Spinal cord (tissue), 10 donors: ENCODE data around the gene ADAM10. TPM values are rescaled to one million over a fixed set of nuclear protein-coding genes. Genes with fewer than 3 reads are reported as not detected.

ENCODE experiments used
- DNase-seq, 6 donors: peaks; one replicate each; pipeline versions ENCODE4 v3.0.0 to v3.0.0-alpha.2; 2013 to 2015; ENCODE audit warnings: low spot score in 6 of 6, low read depth in 4 of 6
- H3K27ac ChIP-seq: one replicate; pipeline ENCODE4 v1.5.1; 2013; ENCODE audit warnings: low read depth, low read length, control low read depth
- H3K27me3 ChIP-seq: one replicate; pipeline ENCODE4 v1.6.1; 2013; ENCODE audit warnings: low read length; ENCODE audit not compliant: control insufficient read depth, insufficient read depth
- H3K36me3 ChIP-seq: one replicate; pipeline ENCODE4 v1.6.1; 2013; ENCODE audit warnings: low read length; ENCODE audit not compliant: control insufficient read depth, insufficient read depth
- H3K4me1 ChIP-seq: one replicate; pipeline ENCODE4 v1.6.1; 2013; ENCODE audit warnings: low read length; ENCODE audit not compliant: control insufficient read depth, insufficient read depth
- H3K4me3 ChIP-seq: one replicate; pipeline ENCODE4 v1.5.1; 2013; ENCODE audit warnings: low read depth, low read length, control low read depth
- H3K9me3 ChIP-seq: one replicate; pipeline ENCODE4 v1.6.1; 2013; ENCODE audit warnings: low read length; ENCODE audit not compliant: control insufficient read depth, insufficient read depth
- WGBS: methylation state at CpG from one replicate; pipeline ENCODE4 v1.1.5; 2013; ENCODE audit warnings: missing lambda C conversion rate; ENCODE audit not compliant: insufficient coverage; 5-methylcytosine and 5-hydroxymethylcytosine counted together
- polyA plus RNA-seq, 2 donors: library from polyadenylated mRNA; unstranded; fragments of 120-200 nt; gene quantifications; one replicate each; pipeline ENCODE4 v1.2.1, GENCODE V29; 2013; ENCODE audit not compliant: insufficient read length in 2 of 2
- total RNA-seq, 2 donors: library from RNA; depleted of rRNA in 1 of 2; stranded (reverse); fragments of 120-200 nt in 1 of 2; fragments of >200 nt in 1 of 2; gene quantifications; one replicate each; pipeline versions ENCODE4 v1.2.3 to v1.2.4, GENCODE V29; 2013 to 2014
- donor health status: healthy.

ADAM10 gene
- total and polyA plus RNA-seq, 4 donors: 67.2 to 119 (median 97.8) TPM

GRCh38 chr15:58731756-58732535 lies 17.6 kb downstream of the ADAM10 start:
- no CpG with 5 or more reads among the region's 5 CpGs for WGBS
- Histone ChIP-seq H3K4me1 (no peaks in the 10 kb centered on the region), H3K4me3 (no peak overlapping the region), H3K36me3 (no peaks in the 10 kb centered on the region), H3K27me3 (no peaks in the 10 kb centered on the region), H3K27ac (no peak overlapping the region), H3K9me3 (no peaks in the 10 kb centered on the region)
- no peak for DNase-seq

GRCh38 chr15:58726867-58727266 lies 22.6 kb downstream of the ADAM10 start:
- Histone ChIP-seq H3K27ac (no peak overlapping the region), H3K36me3 (no peaks in the 10 kb centered on the region), H3K9me3 (no peaks in the 10 kb centered on the region), H3K4me1 (peaks cover 4% of the 10 kb centered on the region), H3K27me3 (no peaks in the 10 kb centered on the region), H3K4me3 (no peak overlapping the region)
- no peak for DNase-seq
- 98% methylated on average over 9 of the region's 12 CpGs for WGBS

- peaks cover 4% of the 10 kb centered on the region for H3K4me1 ChIP-seq
- no peaks in the 10 kb centered on the region for H3K27me3 ChIP-seq
- DNase-seq: peak in 2 of 6 donors; percentile 9 to 21
- no peak overlapping the region for H3K27ac ChIP-seq
- H3K4me3 ChIP-seq: no peak overlapping the region
- H3K36me3 ChIP-seq: no peaks in the 10 kb centered on the region
- no peaks in the 10 kb centered on the region for H3K9me3 ChIP-seq
- no CpG with 5 or more reads among the region's 1 CpG for WGBS
Measured at GRCh38 chr15:58724466-58724865, 25.0 kb downstream of the ADAM10 start.

GRCh38 chr15:58717357-58717756 lies 32.1 kb downstream of the ADAM10 start:
- H3K4me1 ChIP-seq: no peaks in the 10 kb centered on the region
- no CpG with 5 or more reads among the region's 2 CpGs for WGBS
- no peaks in the 10 kb centered on the region for H3K9me3 ChIP-seq
- H3K36me3 ChIP-seq: peaks cover 2% of the 10 kb centered on the region
- H3K27ac ChIP-seq: no peak overlapping the region
- H3K4me3 ChIP-seq: no peak overlapping the region
- DNase-seq: no peak
- no peaks in the 10 kb centered on the region for H3K27me3 ChIP-seq

DNA sequence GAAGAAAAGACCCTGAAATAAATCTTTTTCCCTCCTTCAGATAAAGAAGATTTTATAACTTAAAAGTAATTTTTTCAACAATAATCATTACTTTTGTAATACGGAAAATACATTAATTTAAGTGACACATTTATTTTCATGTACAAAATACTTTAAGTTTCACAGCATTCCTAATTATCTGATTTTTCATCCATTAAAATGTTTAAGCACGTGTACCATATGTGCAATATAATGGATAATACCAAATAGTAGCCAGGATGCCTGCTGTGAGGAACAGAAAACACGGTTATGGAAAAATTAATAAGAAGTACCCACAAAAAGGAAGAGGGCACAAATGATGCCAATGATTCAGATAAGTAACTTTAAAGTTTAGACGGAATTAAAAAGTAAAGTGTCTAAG lies 33.5 kb downstream of the ADAM10 start:
- Histone ChIP-seq H3K36me3 (peaks cover 2% of the 10 kb centered on the region), H3K4me1 (no peaks in the 10 kb centered on the region), H3K27ac (no peak overlapping the region), H3K9me3 (no peaks in the 10 kb centered on the region), H3K4me3 (no peak overlapping the region), H3K27me3 (no peaks in the 10 kb centered on the region)
- DNase-seq: no peak
- 80% methylated on average over 1 of the region's 4 CpGs for WGBS

- 100% methylated on average over 1 of the region's 3 CpGs for WGBS
- Histone ChIP-seq H3K4me3 (no peak overlapping the region), H3K27me3 (no peaks in the 10 kb centered on the region), H3K9me3 (no peaks in the 10 kb centered on the region), H3K36me3 (peaks cover 2% of the 10 kb centered on the region), H3K27ac (no peak overlapping the region), H3K4me1 (no peaks in the 10 kb centered on the region)
- no peak for DNase-seq
Measured at GRCh38 chr15:58715266-58715917, 34.1 kb downstream of the ADAM10 start.

DNA sequence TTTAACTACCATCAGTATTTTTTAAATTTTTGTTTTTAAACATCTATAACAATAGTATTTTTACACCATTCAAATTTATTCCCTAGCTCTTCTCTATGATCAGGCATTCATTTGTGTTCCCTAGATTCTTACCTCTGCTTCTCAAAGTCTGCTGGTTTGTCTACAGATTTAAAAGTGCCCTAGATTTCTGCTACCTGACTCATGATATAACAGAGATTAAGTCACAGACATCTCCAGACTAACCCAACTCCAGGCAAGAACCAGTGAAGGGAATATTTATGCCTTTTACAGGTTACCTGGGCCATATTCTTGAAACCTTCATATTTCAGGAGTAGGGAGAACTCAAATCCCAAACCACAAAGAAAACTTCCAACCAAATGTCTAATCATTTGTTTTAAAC lies 38.8 kb downstream of the ADAM10 start:
- no peak overlapping the region for H3K27ac ChIP-seq
- no peaks in the 10 kb centered on the region for H3K9me3 ChIP-seq
- no peaks in the 10 kb centered on the region for H3K4me1 ChIP-seq
- DNase-seq: no peak
- H3K36me3 ChIP-seq: peaks cover 2% of the 10 kb centered on the region
- H3K4me3 ChIP-seq: no peak overlapping the region
- H3K27me3 ChIP-seq: no peaks in the 10 kb centered on the region

DNA sequence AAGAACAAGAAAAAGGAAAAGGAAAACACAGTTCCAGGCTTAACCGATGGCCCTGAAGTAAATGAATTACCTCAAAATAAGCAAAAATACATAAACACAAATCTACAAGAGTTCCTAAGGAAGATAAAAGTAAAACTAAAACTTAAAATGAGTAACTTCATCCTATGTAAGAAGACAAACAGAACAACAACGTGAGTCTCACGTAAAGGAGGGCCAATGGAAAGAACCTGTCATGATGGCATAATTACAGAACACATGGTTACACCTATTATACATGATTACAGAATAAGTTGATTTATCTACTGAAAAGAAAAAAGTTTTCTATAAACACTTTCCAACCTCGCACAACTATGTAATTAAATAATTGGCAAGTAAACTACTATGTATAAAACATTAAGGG lies 42.1 kb downstream of the ADAM10 start:
- WGBS: no CpG with 5 or more reads among the region's 4 CpGs
- Histone ChIP-seq H3K9me3 (no peaks in the 10 kb centered on the region), H3K4me3 (no peak overlapping the region), H3K27me3 (no peaks in the 10 kb centered on the region), H3K27ac (no peak overlapping the region), H3K36me3 (no peaks in the 10 kb centered on the region), H3K4me1 (no peaks in the 10 kb centered on the region)
- no peak for DNase-seq

- H3K4me3 ChIP-seq: no peak overlapping the region
- H3K36me3 ChIP-seq: no peaks in the 10 kb centered on the region
- no peak overlapping the region for H3K27ac ChIP-seq
- no peak for DNase-seq
- H3K4me1 ChIP-seq: no peaks in the 10 kb centered on the region
- no CpG with 5 or more reads among the region's 2 CpGs for WGBS
- no peaks in the 10 kb centered on the region for H3K9me3 ChIP-seq
- H3K27me3 ChIP-seq: no peaks in the 10 kb centered on the region
Measured at GRCh38 chr15:58705105-58705504, 44.4 kb downstream of the ADAM10 start.
